Keratinocyte (primary cell): ENCODE results near the gene TNFSF11.

Source experiments
- CTCF ChIP-seq, 3 experiments: IDR thresholded peaks in 1 of 3; conservative IDR thresholded peaks in 1 of 3; optimal IDR thresholded peaks in 1 of 3; 2 replicates in 2 of 3; 3 replicates in 1 of 3; pipeline versions ENCODE3 to v1.5.1; 2011; ENCODE audit warnings: low read length in 3 of 3, mild to moderate bottlenecking in 3 of 3, moderate library complexity in 2 of 3, control low read depth in 1 of 3, inconsistent platforms in 1 of 3; ENCODE audit not compliant: insufficient read depth in 2 of 3; ENCODE audit errors: extremely low read depth in 1 of 3
- EZH2 ChIP-seq: IDR thresholded peaks from one replicate; pipeline ENCODE4 v1.6.1; 2012; ENCODE audit warnings: inconsistent platforms, mild to moderate bottlenecking, low read length, moderate library complexity

GRCh38 chr13:42532561-42533335 is 41.2 kb upstream of the TNFSF11 start:
- TF ChIP-seq CTCF (optimal IDR thresholded peaks at IDR 0.05 in 1 of 3, IDR thresholded peaks at IDR 0.05 in 1 of 3, conservative IDR thresholded peaks at IDR 0.05 in 1 of 3; ENCODE audit: extremely low read depth in 1 of 3, insufficient read depth in 2 of 3, low read length in 3 of 3) (no peak), EZH2 (no peak)
